Measurements from ENCODE around the gene IL15RA. TPM values are rescaled to one million over a fixed set of nuclear protein-coding genes. Genes with fewer than 3 reads are reported as not detected.

The IL15RA gene
- polyA plus RNA-seq, 2 of the 4 experiments (the other 2 are of a cell fraction) = 0.46 to 0.83 TPM

DNA sequence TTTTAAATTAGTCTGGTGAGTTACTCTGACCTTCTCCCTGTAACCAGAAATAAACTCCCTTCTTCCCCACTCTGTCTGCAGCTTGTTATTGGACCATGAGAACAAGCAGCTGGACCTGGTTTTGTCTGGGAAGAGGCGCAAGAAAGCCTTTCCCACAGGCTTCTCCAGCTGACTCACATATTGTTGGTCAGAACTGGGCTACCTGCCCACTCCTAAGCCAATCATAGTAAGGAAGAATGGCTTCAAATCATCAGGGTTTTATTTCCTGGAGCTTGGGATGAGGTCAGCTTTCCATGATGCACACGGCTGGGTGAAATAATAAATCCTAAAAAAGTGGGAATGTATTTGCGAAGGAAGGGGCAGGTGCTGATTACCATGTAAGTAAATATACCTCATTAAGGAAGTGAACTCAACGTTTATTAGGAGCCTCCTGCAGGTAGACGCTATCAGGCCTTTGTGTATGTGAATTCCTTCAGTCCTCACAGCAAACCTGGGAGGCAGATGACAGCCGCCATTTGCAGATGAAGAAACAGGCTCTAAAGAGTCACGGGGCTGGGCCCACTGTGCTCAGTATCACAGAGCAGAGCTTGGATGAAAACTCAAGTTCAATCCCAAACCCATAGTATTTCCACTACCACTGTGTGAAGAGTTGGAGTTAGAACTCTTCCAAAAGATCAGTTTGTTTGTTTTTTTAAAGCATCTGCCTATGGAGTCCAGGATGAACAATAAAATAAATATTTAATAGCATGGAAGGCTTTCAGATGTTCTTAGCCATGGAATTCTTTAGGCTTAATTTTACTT is 32.8 kb downstream of the IL15RA start:
- peak; percentile 47 to 62 for ATAC-seq

DNA sequence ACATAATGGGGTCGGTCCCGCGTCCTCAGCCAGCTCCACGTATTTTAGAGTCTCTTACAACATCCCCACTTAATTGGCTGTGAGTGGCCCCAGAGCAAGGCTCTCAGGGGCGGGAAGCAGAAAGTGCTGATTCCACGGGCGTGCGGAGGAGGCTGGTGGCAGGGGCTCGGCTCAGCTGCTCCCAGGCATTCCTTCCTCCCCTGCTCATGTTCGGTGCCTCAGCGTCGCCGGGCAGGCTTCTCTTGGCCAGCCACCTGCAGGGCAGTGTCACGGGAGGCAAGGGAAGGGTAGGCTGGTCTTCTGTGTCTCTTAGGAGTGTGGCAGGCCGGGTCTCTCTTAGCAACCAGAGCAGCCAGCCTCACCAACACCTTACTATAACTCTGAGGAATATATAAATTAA is 33.8 kb downstream of the IL15RA start:
- POLR2A ChIA-PET = no interaction called here
- no peak overlapping the region for H3K4me3 ChIP-seq

More for the DNA sequence above, 32.8 kb downstream of the IL15RA start:
- TF ChIP-seq CBX2 (IDR thresholded peaks at IDR 0.05; ENCODE audit: borderline replicate concordance, low read depth) (no peak), RARB (CRISPR knock-in tag; IDR thresholded peaks at IDR 0.05) (no peak), HOXB13 (CRISPR knock-in tag; IDR thresholded peaks at IDR 0.05; ENCODE audit: low read depth) (no peak), ZC3H11A (IDR thresholded peaks at IDR 0.05) (no peak), FOSL2 (IDR thresholded peaks at IDR 0.05) (no peak), FOSL2 (CRISPR knock-in tag; IDR thresholded peaks at IDR 0.05) (0 out of 2 replicates have a peak, but pooled peaks have one; percentile 5), REST (IDR thresholded peaks at IDR 0.05) (no peak), POLR2AphosphoS2 (conservative IDR thresholded peaks at IDR 0.05; ENCODE audit: low read length) (no peak)
- Histone ChIP-seq H3K9me3 (no peaks in the 10 kb centered on the region), H3K27ac (0 out of 6 replicates have a peak overlapping the region, but pooled peaks of 1 of the 2 experiments have one; percentile 5), H3K4me1 (peaks cover 14% of the 10 kb centered on the region; the same call in 2 of the 3 replicates), H3K4me2 (peak overlapping the region; percentile 33; the same call in 2 of the 3 replicates), H3K4me3 (no peak overlapping the region)
- 64% methylated on average over 7 of the region's 7 CpGs for WGBS (ENCODE audit: missing lambda C conversion rate)
- ChIA-PET CTCF (interaction anchor here (0.7 to 1.7 kb wide), 3 partner anchors 10 to 143 kb away, joined by 3 to 4 read pairs (median 3); no protein-coding TSS in a partner anchor), POLR2A (interaction anchor here (1.0 kb wide), 1 partner anchor 55 kb away, joined by 5 read pairs; the partner anchor contains the start of genes ANKRD16 and FBH1)
- DNase-seq (ENCODE audit: low read depth in 1 of 2, low spot score in 1 of 2) (peak; percentile 34 to 75), FAIRE-seq (no peak)

More for the DNA sequence above, 33.8 kb downstream of the IL15RA start:
- Histone ChIP-seq H3K4me1 (peaks cover 14% of the 10 kb centered on the region; the same call in 2 of the 3 replicates), H3K27ac (no peak overlapping the region), H3K4me2 (no peak overlapping the region), H3K9me3 (no peaks in the 10 kb centered on the region)
- TF ChIP-seq EHF (CRISPR knock-in tag; IDR thresholded peaks at IDR 0.05) (no peak), KDM1A (IDR thresholded peaks at IDR 0.05; ENCODE audit: low read depth) (no peak), ZFP36 (IDR thresholded peaks at IDR 0.05; ENCODE audit: borderline replicate concordance, partially characterized antibody) (no peak), EHMT2 (IDR thresholded peaks at IDR 0.05; ENCODE audit: low read depth) (no peak), HDAC2 (IDR thresholded peaks at IDR 0.05) (no peak), NPAS2 (CRISPR knock-in tag; IDR thresholded peaks at IDR 0.05; ENCODE audit: borderline replicate concordance) (no peak), NR3C1 (IDR thresholded peaks at IDR 0.05) (no peak), BCL3 (IDR thresholded peaks at IDR 0.05) (no peak), CBX2 (IDR thresholded peaks at IDR 0.05; ENCODE audit: borderline replicate concordance, low read depth) (no peak), REST (IDR thresholded peaks at IDR 0.05) (no peak), GATA3 (IDR thresholded peaks at IDR 0.05; ENCODE audit: borderline replicate concordance) (no peak), HEYL (CRISPR knock-in tag; IDR thresholded peaks at IDR 0.05) (no peak), CEBPB (IDR thresholded peaks at IDR 0.05) (no peak), JUNB (IDR thresholded peaks at IDR 0.05) (no peak)
- TF ChIP-seq, protein P1, sequence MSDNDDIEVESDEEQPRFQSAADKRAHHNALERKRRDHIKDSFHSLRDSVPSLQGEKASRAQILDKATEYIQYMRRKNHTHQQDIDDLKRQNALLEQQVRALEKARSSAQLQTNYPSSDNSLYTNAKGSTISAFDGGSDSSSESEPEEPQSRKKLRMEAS (IDR thresholded peaks at IDR 0.05) = no peak
- FAIRE-seq (no peak), ATAC-seq (no peak; a peak in 1 of 6 replicates), DNase-seq (ENCODE audit: low read depth in 1 of 2, low spot score in 1 of 2) (no peak)
- CTCF ChIA-PET = interaction anchor here (0.8 to 1.3 kb wide), 2 partner anchors 33 to 144 kb away, joined by 3 read pairs; partner anchors contain the start of gene IL15RA
- WGBS (ENCODE audit: missing lambda C conversion rate) = 85% methylated on average over 11 of the region's 15 CpGs
